Progenitor cell of endocrine pancreas (in vitro differentiated cells): ENCODE results near the gene LAPTM5. TPM values are rescaled to one million over a fixed set of nuclear protein-coding genes. Genes with fewer than 3 reads are reported as not detected.

ENCODE experiments used
- DNase-seq: peaks from one replicate; pipeline ENCODE4 v3.0.0; 2021; ENCODE audit warnings: low spot score; ENCODE audit not compliant: unreplicated experiment
- H3K27ac Mint-ChIP-seq: 2 replicates; pipeline ENCODE4 v1.8.0; 2021; ENCODE audit warnings: mild to moderate bottlenecking, moderate library complexity, mixed read lengths
- H3K27me3 Mint-ChIP-seq: 2 replicates; pipeline ENCODE4 v1.8.0; 2021; ENCODE audit warnings: mixed read lengths
- H3K36me3 Mint-ChIP-seq: 2 replicates; pipeline ENCODE4 v1.8.0; 2022; ENCODE audit warnings: mixed read lengths; ENCODE audit not compliant: insufficient read depth
- H3K4me1 Mint-ChIP-seq: 2 replicates; pipeline ENCODE4 v1.8.0; 2021; ENCODE audit warnings: low read depth, mixed read lengths
- H3K4me3 Mint-ChIP-seq: 2 replicates; pipeline ENCODE4 v1.8.0; 2021; ENCODE audit warnings: low read depth, mild to moderate bottlenecking, moderate library complexity, mixed read lengths
- H3K9me3 Mint-ChIP-seq: 2 replicates; pipeline ENCODE4 v1.8.0; 2021; ENCODE audit warnings: low read depth, mixed read lengths
- total RNA-seq: library from RNA; stranded (reverse); gene quantifications from 2 replicates; pipeline ENCODE4 v1.2.1, GENCODE V29; 2021
- TF ChIP-seq, protein P1 (sequence below): fragments of 200-600 bp; sonication (generic); IDR thresholded peaks from one replicate; pipeline ENCODE4 v1.5.0; 2021; ENCODE audit warnings: antibody characterized with exemption, mild to moderate bottlenecking; ENCODE audit not compliant: unreplicated experiment

Gene LAPTM5
- total RNA-seq, 1 donor from 2014 or later: not detected

DNA sequence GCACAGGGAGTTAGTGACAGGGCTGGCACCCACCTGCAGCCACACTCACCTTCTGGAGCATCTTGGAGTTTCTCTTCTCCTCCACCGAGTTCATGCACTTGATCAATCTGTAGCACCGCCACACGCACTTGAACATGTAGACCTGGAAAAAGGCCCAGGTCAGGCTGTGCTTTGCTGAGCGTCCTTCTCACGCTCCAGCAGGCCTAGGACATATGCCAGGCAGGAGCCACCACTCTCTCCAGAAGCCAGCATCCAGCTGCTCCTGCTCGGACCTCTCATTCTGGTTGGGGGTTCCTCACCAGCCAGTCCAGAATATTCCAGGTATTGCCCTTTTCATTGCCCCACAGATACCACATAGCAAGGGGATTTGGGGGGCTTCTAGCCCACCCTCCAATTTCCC is 22.4 kb downstream of the LAPTM5 start:
- Mint-ChIP-seq H3K4me3 (no peak overlapping the region), H3K4me1 (no peaks in the 10 kb centered on the region), H3K27me3 (peaks cover 11% of the 10 kb centered on the region), H3K36me3 (no peaks in the 10 kb centered on the region), H3K27ac (no peak overlapping the region), H3K9me3 (peaks cover 2% of the 10 kb centered on the region)
- no peak for DNase-seq
- TF ChIP-seq, protein P1, sequence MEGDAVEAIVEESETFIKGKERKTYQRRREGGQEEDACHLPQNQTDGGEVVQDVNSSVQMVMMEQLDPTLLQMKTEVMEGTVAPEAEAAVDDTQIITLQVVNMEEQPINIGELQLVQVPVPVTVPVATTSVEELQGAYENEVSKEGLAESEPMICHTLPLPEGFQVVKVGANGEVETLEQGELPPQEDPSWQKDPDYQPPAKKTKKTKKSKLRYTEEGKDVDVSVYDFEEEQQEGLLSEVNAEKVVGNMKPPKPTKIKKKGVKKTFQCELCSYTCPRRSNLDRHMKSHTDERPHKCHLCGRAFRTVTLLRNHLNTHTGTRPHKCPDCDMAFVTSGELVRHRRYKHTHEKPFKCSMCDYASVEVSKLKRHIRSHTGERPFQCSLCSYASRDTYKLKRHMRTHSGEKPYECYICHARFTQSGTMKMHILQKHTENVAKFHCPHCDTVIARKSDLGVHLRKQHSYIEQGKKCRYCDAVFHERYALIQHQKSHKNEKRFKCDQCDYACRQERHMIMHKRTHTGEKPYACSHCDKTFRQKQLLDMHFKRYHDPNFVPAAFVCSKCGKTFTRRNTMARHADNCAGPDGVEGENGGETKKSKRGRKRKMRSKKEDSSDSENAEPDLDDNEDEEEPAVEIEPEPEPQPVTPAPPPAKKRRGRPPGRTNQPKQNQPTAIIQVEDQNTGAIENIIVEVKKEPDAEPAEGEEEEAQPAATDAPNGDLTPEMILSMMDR: no peak

DNA sequence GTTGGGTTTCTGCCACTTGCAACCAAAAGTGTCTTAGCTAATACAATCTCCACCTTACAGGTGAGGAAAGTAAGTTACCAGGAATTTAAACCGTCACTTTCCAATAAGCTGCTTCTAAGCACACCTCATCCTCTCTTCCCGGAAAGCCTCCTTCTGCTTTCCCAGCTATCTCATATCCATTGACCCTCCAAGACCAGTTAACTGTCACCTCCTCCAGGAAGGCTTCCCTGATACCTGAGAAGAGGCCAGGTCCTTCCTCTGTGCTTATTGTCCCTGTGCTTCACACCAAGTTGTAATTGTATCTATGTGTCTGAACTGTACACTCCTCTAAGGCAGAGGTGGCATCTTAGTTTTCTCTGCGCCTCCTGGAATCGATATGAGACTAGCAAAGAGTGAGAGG is 23.0 kb downstream of the LAPTM5 start:
- no peak for DNase-seq
- no peaks in the 10 kb centered on the region for H3K36me3 Mint-ChIP-seq
- no peak overlapping the region for H3K4me3 Mint-ChIP-seq
- H3K4me1 Mint-ChIP-seq: no peaks in the 10 kb centered on the region
- H3K27ac Mint-ChIP-seq: no peak overlapping the region
- peaks cover 2% of the 10 kb centered on the region for H3K9me3 Mint-ChIP-seq
- peaks cover 11% of the 10 kb centered on the region for H3K27me3 Mint-ChIP-seq
- TF ChIP-seq, protein P1: no peak

DNA sequence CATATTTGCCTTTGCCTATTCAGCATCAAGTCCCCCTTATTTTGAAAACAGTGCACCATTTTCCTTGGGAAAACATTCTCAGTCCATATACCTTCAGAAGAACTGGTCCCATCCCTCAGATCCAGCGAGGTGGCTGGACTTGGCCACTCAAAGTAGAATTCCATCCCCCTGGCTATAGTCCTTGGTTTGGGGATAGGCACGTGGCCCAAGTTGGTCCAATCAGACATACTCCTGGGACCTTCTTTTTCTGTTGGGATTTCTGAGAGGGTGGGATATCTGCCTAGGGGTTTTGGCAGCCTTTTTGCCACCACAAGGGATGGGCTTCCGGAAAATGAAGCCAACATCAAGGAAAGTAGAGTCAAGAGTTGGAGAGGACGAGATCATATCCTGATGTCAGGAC is 23.5 kb downstream of the LAPTM5 start:
- Mint-ChIP-seq H3K9me3 (peaks cover 2% of the 10 kb centered on the region), H3K4me3 (no peak overlapping the region), H3K4me1 (no peaks in the 10 kb centered on the region), H3K27me3 (peaks cover 11% of the 10 kb centered on the region), H3K36me3 (no peaks in the 10 kb centered on the region), H3K27ac (no peak overlapping the region)
- TF ChIP-seq, protein P1: no peak
- DNase-seq: no peak

DNA sequence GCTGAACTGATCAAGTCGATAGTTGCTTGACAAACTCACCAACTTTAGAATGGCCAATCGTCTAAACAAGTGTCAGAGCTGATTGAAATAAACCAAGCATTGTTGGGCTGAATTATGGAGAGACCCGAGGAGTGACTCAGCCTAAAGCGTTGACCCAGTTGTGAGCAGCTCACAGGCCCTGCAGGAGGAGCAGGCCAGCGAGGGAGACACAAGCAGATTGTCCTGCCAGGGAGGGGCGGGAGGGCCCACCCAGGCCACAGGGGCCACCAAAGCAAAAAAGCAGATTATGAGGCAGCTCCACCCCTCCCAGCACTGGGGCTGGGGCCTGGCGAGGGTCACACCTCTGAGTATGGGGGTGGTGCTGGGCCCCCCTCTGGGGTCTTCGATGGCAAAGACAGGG is 24.1 kb downstream of the LAPTM5 start:
- no peak for DNase-seq
- Mint-ChIP-seq H3K4me1 (no peaks in the 10 kb centered on the region), H3K27ac (no peak overlapping the region), H3K4me3 (no peak overlapping the region), H3K9me3 (no peaks in the 10 kb centered on the region), H3K27me3 (peaks cover 7% of the 10 kb centered on the region), H3K36me3 (no peaks in the 10 kb centered on the region)
- TF ChIP-seq, protein P1: no peak

DNA sequence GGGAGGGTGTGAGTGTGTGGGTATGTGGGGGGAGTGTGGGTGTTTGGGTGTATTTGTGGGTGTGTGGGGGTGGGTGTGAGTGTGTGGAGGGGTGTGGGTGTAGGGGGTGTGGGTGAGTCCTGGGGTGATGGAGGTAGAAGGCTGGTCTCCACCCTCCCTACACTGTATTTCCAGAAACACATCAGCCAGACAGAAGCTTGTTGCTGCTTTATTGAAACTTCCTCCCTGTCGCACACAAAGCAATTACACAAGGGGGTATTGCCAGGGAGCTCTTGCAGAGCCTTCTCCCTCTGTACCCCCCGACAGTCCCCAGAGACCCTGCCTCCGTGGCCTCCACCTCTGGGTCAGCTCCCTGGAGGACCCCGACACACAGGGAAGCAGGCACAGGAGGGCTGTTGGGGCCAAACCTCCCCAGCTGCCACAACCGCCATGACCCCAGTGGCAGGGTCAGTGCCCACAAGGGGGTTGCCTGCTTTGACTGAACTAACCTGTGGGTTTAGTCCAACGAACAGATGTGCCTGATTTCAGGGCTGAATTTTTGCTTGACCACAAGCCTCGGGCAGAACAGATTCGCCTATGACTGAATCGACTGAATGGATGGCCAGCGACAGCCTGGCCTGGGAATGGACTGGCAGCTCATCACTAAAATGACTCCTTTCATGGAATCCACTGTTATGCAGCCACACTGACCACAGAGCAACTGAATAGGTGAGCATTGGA is 25.1 kb downstream of the LAPTM5 start:
- H3K36me3 Mint-ChIP-seq: no peaks in the 10 kb centered on the region
- DNase-seq: no peak
- no peak overlapping the region for H3K4me3 Mint-ChIP-seq

More for the DNA sequence above, 25.1 kb downstream of the LAPTM5 start:
- Mint-ChIP-seq H3K27me3 (peaks cover 7% of the 10 kb centered on the region), H3K27ac (no peak overlapping the region), H3K4me1 (peaks cover 3% of the 10 kb centered on the region), H3K9me3 (no peaks in the 10 kb centered on the region)
- TF ChIP-seq, protein P1: no peak
